Measurements from ENCODE around the gene ZNF385A. TPM values are rescaled to one million over a fixed set of nuclear protein-coding genes. Genes with fewer than 3 reads are reported as not detected.

Gene ZNF385A
- total and polyA plus RNA-seq, 2 of the 13 experiments (the other 11 are each of a cell fraction or from before 2014, with no cell fraction given): 0.44 to 0.67 TPM

- TF ChIP-seq THRA (CRISPR knock-in tag; IDR thresholded peaks at IDR 0.05; ENCODE audit: borderline replicate concordance) (no peak; the same call in 1 of the 2 replicates), REST (IDR thresholded peaks at IDR 0.05; ENCODE audit: borderline replicate concordance in 1 of 2, low read depth in 1 of 2, low read length in 2 of 2) (no peak), BCL6 (CRISPR knock-in tag; IDR thresholded peaks at IDR 0.05) (0 out of 2 replicates have a peak, but pooled peaks have one; percentile 21), U2AF1 (optimal IDR thresholded peaks at IDR 0.05; ENCODE audit: low read depth, low read length) (no peak), RXRB (CRISPR knock-in tag; IDR thresholded peaks at IDR 0.05; ENCODE audit: borderline replicate concordance) (peak; percentile 67), GPBP1L1 (CRISPR knock-in tag; IDR thresholded peaks at IDR 0.05) (no peak), TBX3 (IDR thresholded peaks at IDR 0.05; ENCODE audit: borderline replicate concordance) (no peak), ZNF530 (CRISPR knock-in tag; IDR thresholded peaks at IDR 0.05; ENCODE audit: low read depth) (no peak), ZNF317 (CRISPR knock-in tag; IDR thresholded peaks at IDR 0.05) (no peak), TRAFD1 (CRISPR knock-in tag; IDR thresholded peaks at IDR 0.05; ENCODE audit: borderline replicate concordance) (no peak), CEBPZ (IDR thresholded peaks at IDR 0.05; ENCODE audit: low read length) (no peak), LBX2 (CRISPR knock-in tag; IDR thresholded peaks at IDR 0.05; ENCODE audit: borderline replicate concordance) (no peak)
Measured at GRCh38 chr12:54360717-54361456, 23.6 kb downstream of the ZNF385A start (continued).

All from HepG2 (cell line).